HG03103 (cell line): ENCODE measurements around the gene AP4E1.
"Not testable (repeated sequence)": the region's sequence is repeated elsewhere in the genome, so short reads cannot be mapped to it uniquely, and the experiment has no call there.

Source experiments
- ATAC-seq: cut with Tn5 transposase; IDR thresholded peaks from one replicate; pipeline ENCODE4 v1.9.1; 2021; ENCODE audit warnings: low read depth; ENCODE audit not compliant: unreplicated experiment

Gene AP4E1

GRCh38 chr15:50886611-50887345, 21.7 kb upstream of the AP4E1 start:
- ATAC-seq, result no peak

GRCh38 chr15:50888054-50888453, 20.4 kb upstream of the AP4E1 start:
- ATAC-seq, result no peak

GRCh38 chr15:50889589-50889988, 18.9 kb upstream of the AP4E1 start:
- no peak for ATAC-seq

DNA sequence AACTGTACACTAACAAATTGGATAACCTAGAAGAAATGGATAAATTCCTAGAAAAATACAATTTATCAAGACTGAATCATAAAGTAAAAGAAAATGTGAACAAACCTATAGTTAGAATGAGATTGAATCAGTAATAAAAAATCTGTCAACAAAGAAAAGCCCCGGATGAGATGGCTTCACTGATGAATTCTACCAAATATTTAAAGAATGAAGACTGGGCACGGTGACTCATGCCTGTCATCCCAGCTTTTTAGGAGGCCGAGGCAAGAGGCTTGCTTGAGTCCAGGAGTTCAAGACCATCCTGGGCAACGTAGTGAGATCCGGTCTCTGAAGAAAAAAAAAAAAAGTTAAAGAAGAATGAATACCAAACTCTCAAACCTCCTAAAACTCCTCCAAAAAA, 17.7 kb upstream of the AP4E1 start:
- no peak for ATAC-seq

DNA sequence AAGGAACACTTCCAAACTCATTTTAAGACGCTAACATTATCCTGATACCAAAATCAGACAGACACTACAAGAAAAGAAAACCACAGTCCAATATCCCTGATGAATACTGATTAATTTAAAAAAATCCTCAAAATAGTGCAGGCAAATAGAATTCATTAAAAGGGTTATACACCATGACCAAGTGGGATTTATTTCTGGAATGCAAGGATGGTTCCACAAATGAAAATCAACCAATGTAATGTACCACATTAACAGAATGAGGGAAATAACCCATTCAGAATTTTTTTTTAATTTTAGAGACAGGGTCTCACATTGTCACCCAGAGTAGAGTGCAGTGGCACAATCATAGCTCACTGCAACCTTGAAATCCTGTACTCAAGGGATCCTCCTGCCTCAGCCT, 17.3 kb upstream of the AP4E1 start:
- ATAC-seq, result no peak

GRCh38 chr15:50893976-50894375, 14.5 kb upstream of the AP4E1 start:
- ATAC-seq, result no peak

- ATAC-seq, result not testable (repeated sequence)
Measured at GRCh38 chr15:50901390-50901789, 7.1 kb upstream of the AP4E1 start.

DNA sequence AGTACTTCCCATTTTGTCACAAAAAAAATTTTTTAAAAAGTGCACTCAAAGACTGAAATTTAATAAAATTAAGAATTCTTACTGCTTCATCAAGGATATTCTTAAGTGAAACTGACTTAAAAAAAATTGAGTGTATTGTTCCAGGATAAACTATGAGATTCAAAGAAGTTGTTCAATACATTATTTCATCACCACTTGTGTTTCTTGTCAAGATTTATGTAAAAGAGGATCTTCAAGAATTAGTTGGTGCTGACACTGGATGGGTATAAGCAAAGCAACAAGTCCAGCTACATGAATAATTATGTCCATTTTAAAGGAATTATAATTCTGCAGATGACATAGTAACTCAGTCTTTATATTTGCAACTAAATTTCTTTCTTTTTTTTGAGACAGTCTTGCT, 4.3 kb upstream of the AP4E1 start:
- ATAC-seq, result no peak

- no peak for ATAC-seq
Measured at GRCh38 chr15:50905055-50905454, 3.4 kb upstream of the AP4E1 start.

- ATAC-seq, result peak; percentile 44
Measured at GRCh38 chr15:50906954-50907600, 1.4 kb upstream of the AP4E1 start.

DNA sequence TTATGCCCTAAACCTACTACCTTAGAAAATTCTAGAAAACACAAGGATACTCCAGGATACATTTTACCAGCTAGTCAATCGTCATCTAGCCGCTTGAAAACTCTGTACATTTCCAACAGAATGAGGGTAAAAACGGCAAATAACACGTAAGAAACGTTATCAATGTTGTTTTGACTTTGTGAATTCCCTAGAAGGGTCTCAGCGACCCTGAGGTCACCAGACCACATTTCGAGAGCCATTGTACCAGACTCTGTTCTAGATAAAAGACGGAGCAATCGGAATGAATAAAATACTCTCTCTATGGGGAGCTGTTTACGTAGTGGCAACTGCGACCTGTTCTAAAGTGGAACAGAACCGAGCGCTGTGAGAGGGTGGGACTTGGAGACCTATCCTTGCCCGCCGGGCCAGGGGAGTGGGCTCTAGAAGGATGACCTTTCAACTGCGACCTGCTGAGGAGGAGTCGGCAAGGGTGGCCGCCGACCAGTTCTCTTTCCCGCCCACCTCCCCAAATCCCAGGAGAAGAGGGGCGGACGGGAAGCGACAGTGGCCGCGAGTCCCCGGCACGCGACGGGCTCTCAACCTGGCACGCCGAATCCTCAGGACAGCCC, 778 bp upstream of the AP4E1 start:
- ATAC-seq, result peak; percentile 21

GRCh38 chr15:50909010-50909317, 481 bp downstream of the AP4E1 start:
- ATAC-seq, result no peak

DNA sequence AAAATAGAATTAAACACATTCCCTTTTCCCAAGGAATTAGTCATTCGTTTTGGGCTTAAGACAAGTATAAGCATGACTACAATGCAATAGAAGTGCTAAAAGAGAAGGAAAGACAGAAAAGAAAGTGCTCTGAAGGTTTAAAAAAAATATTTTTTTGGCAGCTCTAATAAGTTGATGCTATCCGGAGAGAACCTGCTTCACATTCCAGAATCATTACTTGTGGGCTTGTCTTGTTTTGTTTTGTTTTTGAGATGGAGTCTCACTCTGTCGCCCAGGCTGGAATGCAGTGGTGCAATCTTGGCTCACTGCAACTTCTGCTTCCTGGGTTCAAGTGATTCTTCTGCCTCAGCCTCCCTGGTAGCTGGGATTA, 1.9 kb downstream of the AP4E1 start:
- ATAC-seq, result not testable (repeated sequence)

DNA sequence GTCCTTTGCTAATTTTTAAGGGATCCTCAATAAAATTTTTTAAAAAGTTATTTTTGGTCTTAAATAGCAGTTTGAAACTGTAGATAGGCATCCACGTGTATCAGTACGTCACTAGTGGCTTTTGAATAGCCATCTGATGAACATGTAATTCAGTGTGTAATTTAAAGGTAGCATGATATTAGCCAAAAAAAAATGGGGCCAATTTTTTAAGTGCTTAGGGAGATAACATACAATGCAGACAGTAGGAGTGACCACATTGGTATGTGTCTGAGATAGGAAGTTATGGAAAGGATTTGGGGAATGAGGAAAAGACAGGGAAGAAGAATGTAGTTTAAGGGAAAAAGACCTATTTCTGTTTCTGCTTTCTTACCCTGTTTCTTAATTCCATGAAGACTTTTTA, 2.5 kb downstream of the AP4E1 start:
- no peak for ATAC-seq

- no peak for ATAC-seq
Measured at GRCh38 chr15:50911621-50912020, 3.1 kb downstream of the AP4E1 start.

GRCh38 chr15:50916400-50916799, 7.9 kb downstream of the AP4E1 start:
- no peak for ATAC-seq

- not testable (repeated sequence) for ATAC-seq
Measured at GRCh38 chr15:50919359-50919758, 10.9 kb downstream of the AP4E1 start.

DNA sequence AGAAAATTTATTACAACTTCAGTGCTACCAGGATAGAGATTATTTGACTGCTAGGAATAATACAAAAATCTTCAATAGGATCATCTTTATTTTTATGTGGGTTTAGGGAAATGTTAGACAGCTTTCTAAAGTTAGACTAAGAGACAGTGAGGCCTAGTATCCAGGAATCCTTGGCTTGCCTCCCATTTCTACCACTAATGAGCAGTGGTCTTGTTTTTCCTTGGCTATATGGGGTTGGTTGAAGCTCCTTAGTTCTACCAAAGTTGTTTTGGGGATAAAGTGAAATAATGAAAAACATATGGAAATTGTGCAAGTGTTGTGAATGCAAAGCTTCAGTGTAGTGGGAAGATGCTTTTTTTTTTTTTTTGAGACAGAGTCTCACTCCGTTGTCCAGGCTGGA, 16.8 kb downstream of the AP4E1 start:
- no peak for ATAC-seq

- ATAC-seq, result no peak
Measured at GRCh38 chr15:50929062-50929461, 20.6 kb downstream of the AP4E1 start.

- ATAC-seq, result no peak
Measured at GRCh38 chr15:50930792-50931191, 22.3 kb downstream of the AP4E1 start.

DNA sequence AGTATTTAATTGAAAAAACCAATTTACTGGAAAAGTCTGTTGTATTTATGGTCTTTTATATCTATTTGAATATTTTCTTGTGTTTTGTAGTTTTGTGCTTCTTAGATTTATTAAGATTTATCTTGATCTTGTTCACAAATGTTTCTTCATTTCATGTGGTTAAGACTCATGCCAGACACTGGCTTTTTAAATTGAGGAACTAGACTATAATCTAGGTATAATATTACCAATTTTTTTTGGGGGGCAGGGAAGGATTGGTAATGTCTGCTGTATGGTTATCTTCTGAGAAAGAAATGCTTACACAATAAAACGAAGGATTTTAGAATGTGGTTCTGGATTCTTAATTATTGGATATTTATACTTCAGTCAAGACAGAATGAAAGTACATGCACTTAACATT, 24.9 kb downstream of the AP4E1 start:
- no peak for ATAC-seq

DNA sequence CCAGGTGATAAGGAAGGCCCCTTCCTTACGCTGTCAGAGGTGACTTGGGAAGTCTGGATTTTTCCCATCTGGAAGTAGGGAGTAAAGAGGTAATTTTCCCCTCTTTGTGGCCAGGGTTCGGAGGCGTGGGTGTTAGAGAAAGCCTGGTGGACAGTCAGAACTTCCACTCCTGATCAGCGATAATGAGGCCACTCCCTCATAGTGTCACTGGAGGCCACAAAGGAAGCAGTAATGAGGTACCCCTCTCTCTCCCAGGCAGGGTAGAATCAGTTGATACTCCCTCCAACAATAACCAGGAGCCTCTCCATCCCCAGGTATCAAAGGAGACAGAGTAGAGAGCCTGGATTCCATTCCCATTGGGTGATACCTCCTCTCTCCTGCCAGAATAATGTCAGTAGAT, 30.0 kb downstream of the AP4E1 start:
- no peak for ATAC-seq
